ENCODE measurements around the gene PRRX2. TPM values are rescaled to one million over a fixed set of nuclear protein-coding genes. Genes with fewer than 3 reads are reported as not detected.

PRRX2 gene
- total RNA-seq, 1 experiment from 2014 or later = 10.7 TPM

DNA sequence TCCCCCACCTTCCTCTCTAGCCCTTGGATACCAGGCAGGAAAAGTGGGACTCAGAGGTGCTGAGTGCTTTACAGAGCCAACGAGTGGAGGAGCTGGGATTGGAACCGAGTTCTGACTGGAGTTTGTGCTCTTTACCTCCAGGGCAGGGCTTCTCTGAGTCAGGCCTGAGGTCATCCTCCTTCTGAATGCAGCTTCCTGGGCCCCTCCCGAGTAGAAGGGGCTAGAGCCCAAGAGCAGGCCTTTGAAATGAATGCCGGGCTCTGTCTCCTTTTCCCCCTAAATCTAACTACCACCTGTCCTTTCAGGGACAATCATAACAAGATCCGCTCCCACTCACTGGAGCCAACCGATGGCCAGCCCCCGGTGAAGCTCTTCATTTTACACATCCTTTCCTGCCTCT is 74.7 kb downstream of the PRRX2 start (continued):
- TF ChIP-seq, protein P1, sequence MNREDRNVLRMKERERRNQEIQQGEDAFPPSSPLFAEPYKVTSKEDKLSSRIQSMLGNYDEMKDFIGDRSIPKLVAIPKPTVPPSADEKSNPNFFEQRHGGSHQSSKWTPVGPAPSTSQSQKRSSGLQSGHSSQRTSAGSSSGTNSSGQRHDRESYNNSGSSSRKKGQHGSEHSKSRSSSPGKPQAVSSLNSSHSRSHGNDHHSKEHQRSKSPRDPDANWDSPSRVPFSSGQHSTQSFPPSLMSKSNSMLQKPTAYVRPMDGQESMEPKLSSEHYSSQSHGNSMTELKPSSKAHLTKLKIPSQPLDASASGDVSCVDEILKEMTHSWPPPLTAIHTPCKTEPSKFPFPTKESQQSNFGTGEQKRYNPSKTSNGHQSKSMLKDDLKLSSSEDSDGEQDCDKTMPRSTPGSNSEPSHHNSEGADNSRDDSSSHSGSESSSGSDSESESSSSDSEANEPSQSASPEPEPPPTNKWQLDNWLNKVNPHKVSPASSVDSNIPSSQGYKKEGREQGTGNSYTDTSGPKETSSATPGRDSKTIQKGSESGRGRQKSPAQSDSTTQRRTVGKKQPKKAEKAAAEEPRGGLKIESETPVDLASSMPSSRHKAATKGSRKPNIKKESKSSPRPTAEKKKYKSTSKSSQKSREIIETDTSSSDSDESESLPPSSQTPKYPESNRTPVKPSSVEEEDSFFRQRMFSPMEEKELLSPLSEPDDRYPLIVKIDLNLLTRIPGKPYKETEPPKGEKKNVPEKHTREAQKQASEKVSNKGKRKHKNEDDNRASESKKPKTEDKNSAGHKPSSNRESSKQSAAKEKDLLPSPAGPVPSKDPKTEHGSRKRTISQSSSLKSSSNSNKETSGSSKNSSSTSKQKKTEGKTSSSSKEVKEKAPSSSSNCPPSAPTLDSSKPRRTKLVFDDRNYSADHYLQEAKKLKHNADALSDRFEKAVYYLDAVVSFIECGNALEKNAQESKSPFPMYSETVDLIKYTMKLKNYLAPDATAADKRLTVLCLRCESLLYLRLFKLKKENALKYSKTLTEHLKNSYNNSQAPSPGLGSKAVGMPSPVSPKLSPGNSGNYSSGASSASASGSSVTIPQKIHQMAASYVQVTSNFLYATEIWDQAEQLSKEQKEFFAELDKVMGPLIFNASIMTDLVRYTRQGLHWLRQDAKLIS (CRISPR knock-in tag; IDR thresholded peaks at IDR 0.05; ENCODE audit: borderline replicate concordance) = no peak

DNA sequence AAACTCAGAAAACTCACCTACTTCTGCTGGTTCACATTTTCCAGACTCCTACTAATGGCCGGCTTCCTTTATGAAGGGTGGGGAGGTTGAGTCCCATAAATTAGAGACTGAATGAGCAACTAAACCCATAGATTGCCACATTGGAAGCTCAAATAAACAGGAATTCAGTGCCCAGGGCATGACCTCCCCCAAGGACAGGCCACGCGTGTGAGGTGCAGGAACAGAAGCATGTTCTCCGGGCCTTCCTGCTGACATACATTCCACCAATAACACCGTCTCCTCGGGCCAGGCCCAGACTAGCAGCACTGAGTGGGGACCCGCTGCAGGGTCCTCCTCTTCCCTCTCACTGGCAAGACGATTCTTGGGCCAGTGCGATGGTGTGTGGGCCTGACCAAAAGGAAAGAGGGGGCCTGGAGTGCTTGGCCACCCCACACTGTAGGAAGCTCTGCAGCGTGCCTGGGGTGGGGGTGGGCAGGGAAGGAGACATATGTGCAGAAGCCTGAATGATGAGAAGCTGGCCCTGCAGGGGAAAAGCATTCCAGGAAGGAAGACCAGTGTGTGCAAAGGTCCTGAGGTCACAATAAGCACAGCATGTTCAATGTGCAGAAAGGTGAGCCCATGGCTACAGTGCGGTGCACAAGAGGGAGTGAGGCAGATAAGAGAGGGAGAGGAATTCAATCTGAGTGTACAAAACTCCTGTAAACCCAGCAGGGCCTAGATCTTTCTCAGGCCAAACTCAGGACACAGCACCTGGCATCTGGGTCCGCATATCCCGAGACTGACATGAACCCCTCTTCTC is 75.4 kb downstream of the PRRX2 start:
- ATAC-seq = no peak
- POLR2A ChIA-PET = no interaction called here
- peaks cover 5% of the 10 kb centered on the region; the same call in 1 of the 2 replicates for H3K4me1 Mint-ChIP-seq
- H3K36me3 Mint-ChIP-seq = no peaks in the 10 kb centered on the region
- H3K4me3 Mint-ChIP-seq = no peak overlapping the region
- H3K27me3 Mint-ChIP-seq (ENCODE audit: low read depth) = no peaks in the 10 kb centered on the region; the same call in 1 of the 2 replicates
- CTCF ChIA-PET = interaction anchor here (1.1 to 5.0 kb wide), 3 partner anchors 14 to 117 kb away, joined by 4 to 99 read pairs (median 9); no protein-coding TSS in a partner anchor
- TF ChIP-seq, protein P1 (CRISPR knock-in tag; IDR thresholded peaks at IDR 0.05; ENCODE audit: borderline replicate concordance) = no peak
- TF ChIP-seq GRHL2 (CRISPR knock-in tag; IDR thresholded peaks at IDR 0.05; ENCODE audit: insufficient replicate concordance, severe bottlenecking) (no peak), ZNF232 (CRISPR knock-in tag; IDR thresholded peaks at IDR 0.05) (no peak), PRRX2 (CRISPR knock-in tag; IDR thresholded peaks at IDR 0.05) (no peak), RORB (CRISPR knock-in tag; IDR thresholded peaks at IDR 0.05) (no peak), IRF2 (CRISPR knock-in tag; IDR thresholded peaks at IDR 0.05; ENCODE audit: borderline replicate concordance, low read depth) (no peak), ZNF263 (CRISPR knock-in tag; IDR thresholded peaks at IDR 0.05; ENCODE audit: low read depth) (no peak), SP1 (CRISPR knock-in tag; conservative IDR thresholded peaks at IDR 0.05) (no peak), GTF2I (CRISPR knock-in tag; conservative IDR thresholded peaks at IDR 0.05) (no peak), NR3C1 (CRISPR knock-in tag; conservative IDR thresholded peaks at IDR 0.05; ENCODE audit: low read depth) (no peak)
- TF ChIP-seq, protein P2, sequence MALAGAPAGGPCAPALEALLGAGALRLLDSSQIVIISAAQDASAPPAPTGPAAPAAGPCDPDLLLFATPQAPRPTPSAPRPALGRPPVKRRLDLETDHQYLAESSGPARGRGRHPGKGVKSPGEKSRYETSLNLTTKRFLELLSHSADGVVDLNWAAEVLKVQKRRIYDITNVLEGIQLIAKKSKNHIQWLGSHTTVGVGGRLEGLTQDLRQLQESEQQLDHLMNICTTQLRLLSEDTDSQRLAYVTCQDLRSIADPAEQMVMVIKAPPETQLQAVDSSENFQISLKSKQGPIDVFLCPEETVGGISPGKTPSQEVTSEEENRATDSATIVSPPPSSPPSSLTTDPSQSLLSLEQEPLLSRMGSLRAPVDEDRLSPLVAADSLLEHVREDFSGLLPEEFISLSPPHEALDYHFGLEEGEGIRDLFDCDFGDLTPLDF (CRISPR knock-in tag; IDR thresholded peaks at IDR 0.05) = no peak
- TF ChIP-seq, protein P3, sequence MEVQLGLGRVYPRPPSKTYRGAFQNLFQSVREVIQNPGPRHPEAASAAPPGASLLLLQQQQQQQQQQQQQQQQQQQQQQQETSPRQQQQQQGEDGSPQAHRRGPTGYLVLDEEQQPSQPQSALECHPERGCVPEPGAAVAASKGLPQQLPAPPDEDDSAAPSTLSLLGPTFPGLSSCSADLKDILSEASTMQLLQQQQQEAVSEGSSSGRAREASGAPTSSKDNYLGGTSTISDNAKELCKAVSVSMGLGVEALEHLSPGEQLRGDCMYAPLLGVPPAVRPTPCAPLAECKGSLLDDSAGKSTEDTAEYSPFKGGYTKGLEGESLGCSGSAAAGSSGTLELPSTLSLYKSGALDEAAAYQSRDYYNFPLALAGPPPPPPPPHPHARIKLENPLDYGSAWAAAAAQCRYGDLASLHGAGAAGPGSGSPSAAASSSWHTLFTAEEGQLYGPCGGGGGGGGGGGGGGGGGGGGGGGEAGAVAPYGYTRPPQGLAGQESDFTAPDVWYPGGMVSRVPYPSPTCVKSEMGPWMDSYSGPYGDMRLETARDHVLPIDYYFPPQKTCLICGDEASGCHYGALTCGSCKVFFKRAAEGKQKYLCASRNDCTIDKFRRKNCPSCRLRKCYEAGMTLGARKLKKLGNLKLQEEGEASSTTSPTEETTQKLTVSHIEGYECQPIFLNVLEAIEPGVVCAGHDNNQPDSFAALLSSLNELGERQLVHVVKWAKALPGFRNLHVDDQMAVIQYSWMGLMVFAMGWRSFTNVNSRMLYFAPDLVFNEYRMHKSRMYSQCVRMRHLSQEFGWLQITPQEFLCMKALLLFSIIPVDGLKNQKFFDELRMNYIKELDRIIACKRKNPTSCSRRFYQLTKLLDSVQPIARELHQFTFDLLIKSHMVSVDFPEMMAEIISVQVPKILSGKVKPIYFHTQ (CRISPR knock-in tag; IDR thresholded peaks at IDR 0.05) = no peak
- TF ChIP-seq, protein P4, sequence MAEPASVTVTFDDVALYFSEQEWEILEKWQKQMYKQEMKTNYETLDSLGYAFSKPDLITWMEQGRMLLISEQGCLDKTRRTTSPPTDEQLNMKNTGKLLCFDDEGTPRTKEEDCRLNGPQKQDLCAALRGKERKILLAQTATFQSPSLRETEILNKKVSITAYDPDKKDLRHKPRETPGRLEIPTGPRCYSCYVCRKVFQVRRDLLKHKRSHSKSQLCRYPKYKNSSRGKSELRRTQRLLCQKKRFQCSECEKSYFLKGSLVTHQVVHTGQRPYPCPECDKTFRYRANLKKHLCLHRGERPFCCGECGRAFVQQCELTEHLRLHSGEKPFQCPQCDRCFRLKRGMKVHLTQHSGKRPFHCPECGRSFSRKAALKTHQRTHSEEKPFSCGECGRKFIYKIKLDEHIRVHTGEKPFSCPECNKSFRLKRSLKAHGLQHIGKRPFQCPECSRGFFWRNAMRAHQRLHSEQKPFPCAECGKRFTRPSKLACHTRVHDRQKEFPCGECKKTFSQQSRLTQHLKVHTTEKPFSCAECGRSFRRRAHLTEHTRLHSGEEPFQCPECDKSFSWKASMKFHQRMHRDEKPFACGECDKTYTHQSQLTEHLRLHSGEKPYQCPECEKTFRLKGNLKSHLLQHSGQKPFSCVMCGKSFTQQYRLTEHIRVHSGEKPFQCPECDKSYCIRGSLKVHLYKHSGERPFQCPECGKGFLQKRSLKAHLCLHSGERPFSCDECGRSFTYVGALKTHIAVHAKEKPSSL (CRISPR knock-in tag; conservative IDR thresholded peaks at IDR 0.05) = no peak
- TF ChIP-seq, protein P5, sequence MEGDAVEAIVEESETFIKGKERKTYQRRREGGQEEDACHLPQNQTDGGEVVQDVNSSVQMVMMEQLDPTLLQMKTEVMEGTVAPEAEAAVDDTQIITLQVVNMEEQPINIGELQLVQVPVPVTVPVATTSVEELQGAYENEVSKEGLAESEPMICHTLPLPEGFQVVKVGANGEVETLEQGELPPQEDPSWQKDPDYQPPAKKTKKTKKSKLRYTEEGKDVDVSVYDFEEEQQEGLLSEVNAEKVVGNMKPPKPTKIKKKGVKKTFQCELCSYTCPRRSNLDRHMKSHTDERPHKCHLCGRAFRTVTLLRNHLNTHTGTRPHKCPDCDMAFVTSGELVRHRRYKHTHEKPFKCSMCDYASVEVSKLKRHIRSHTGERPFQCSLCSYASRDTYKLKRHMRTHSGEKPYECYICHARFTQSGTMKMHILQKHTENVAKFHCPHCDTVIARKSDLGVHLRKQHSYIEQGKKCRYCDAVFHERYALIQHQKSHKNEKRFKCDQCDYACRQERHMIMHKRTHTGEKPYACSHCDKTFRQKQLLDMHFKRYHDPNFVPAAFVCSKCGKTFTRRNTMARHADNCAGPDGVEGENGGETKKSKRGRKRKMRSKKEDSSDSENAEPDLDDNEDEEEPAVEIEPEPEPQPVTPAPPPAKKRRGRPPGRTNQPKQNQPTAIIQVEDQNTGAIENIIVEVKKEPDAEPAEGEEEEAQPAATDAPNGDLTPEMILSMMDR (IDR thresholded peaks at IDR 0.05) = no peak
- H3K9me3 Mint-ChIP-seq = no peaks in the 10 kb centered on the region
- no peak for DNase-seq (ENCODE audit: low spot score)
- no peak overlapping the region; the same call in 1 of the 2 replicates for H3K27ac Mint-ChIP-seq

Measured in WTC11 (cell line).